GM21367 (cell line): ENCODE results near the gene ADGRL3.
"Not testable (repeated sequence)": the region's sequence is repeated elsewhere in the genome, so short reads cannot be mapped to it uniquely, and the experiment has no call there.

Experiments
- ATAC-seq: cut with Tn5 transposase; IDR thresholded peaks from one replicate; pipeline ENCODE4 v1.9.1; 2021; ENCODE audit not compliant: unreplicated experiment

ADGRL3 gene

DNA sequence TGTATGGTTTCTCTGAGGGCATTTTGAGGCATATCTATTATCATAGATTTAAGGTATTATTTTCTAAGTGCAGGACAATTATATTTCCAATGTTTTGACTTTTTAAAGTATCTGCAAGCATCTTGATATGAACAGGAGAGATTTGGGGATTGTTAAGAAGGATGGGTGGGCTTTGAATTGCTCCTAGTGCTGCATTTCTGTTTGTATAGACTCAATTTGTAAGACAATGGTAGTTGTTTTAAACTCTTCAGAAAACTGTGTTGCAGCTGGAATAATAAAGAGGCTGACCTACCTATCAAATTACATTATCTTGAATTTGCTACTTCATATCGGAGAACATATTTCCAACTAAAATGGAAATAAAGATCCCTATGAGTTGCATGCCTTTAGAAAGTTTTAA lies 570.3 kb downstream of the ADGRL3 start:
- ATAC-seq = no peak

DNA sequence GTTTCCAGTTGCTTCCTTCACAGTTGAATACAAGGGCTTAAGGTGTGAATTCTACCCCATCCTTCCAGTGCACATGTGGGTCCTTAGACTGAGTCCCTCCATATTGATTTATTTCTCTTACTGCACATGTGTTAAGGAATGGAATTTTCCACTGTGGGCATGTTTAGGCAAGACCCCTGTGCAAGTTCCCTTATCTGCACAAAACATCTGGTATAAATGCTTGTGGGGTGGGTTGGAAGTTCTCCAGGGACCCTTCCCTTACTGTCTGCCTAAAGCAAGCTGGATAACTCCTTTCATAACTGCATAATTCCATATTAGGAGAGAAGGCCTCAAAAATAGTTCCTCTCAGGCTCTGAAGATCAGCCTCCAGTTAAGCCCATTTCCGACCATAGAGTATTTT lies 570.9 kb downstream of the ADGRL3 start:
- no peak for ATAC-seq

DNA sequence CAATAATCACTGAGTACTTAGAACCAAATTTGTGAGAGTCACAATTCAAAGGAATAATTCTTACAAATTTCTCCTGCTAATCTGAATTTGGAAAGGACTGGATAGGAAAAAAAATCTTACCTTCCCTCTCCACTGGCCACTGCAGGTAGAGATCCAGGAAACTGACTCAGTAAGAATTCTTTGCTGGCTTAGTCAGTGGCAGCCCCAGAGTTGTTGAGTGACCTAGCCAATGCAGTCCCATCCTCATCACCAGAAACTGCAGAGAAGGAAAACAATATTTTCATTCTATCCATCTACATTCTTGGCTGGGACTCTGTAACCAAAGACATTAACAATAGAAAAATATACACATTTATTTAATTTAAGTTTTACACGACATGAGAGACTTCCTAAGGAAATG lies 572.0 kb downstream of the ADGRL3 start:
- no peak for ATAC-seq

DNA sequence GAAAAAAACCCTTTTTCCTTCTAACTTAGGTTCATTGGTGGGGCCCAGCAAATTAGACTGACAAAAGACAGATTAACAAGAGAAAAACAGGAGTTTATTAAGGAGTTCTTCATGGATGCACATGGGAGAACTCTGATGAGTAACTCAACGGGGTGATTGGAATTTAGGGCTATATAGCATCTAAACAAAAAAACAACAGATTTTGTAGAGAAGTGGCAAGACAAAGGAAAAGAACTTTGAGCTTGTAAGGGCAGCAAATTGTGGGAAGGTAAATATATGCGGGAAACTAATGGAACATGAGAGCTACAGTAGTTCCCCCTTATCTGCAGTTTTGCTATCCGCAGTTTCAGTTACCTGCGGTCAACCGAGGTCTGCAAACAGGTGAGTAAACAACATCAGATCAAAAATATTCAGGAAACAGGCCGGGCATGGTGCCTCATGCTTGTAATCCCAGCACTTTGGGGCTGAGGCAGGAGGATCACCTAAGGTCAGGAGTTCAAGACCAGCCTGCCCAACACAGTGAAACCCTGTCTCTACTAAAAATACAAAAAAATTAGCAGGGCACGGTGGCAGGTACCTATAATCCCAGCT lies 573.6 kb downstream of the ADGRL3 start:
- no peak for ATAC-seq

DNA sequence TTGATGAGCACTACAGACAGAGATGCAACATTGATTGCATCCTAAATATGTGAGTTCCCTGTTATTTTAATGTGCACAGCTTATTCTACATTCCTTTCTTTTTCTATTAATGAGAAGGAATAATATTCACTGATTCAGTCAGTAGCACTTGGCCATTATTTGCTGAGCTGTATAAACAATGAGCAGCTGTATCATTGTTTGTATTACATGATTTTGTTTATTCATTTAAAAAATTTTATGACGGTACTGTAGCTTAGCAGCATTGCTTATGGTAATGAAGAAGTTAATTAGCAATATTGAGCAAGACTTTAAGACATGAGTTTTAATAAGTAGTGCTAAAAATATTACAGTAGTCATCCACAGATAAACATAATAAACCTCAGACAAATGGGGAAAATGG lies 582.0 kb downstream of the ADGRL3 start:
- ATAC-seq = no peak

DNA sequence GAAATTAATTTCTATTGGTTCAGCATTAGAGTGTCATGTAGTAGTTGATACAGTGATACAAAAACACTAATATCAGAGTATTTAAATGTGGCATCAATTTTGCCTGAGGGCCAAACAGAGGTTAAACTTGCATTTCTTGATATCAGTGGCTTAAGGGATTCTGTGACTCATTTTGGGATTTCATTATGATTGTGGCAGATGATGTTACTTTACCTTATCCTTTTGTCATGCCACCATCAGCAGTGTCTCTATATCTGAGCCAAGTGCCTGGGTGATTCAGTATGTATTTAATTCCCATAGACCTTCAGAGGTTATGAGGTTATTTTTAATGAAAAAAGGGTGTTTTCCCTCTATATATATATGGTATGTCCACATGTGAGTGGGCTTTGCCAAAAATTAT lies 582.9 kb downstream of the ADGRL3 start:
- ATAC-seq = no peak

DNA sequence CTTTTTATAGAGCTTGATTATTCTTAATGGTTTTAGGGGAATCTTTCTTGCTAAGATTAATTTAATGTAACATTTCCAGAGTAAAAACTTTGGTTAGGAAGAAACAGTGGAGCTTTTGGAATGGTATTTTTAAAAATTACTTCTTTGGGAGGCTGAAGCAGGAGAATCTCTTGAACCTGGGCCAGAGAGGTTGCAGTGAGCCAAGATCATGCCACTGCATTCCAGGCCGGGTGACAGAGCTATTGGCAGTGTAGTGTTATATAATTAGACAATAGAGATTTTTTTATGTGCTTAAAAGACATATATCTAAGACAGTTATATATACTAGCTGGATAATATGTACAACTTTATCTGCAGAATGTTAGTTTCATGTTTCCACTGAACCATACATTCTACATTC lies 585.6 kb downstream of the ADGRL3 start:
- ATAC-seq = no peak

DNA sequence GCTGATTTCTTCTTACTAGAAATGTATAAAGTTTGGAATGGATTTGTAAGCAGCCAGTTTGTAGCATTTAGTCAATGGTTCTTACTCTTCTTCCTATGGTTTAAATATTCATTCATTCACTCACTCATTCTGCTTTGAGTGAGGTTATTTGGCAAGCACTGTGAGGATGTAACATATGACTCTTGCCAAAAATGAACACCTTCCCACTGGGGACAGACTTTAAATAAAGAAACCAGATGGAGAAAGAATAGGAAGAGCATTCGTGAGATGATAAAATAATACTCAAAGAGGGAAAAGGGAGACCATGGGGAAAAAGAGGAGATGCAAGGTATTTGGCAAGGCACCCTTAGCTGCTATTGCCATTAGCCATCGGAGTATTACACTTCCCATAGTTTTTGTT lies 586.1 kb downstream of the ADGRL3 start:
- ATAC-seq = no peak

DNA sequence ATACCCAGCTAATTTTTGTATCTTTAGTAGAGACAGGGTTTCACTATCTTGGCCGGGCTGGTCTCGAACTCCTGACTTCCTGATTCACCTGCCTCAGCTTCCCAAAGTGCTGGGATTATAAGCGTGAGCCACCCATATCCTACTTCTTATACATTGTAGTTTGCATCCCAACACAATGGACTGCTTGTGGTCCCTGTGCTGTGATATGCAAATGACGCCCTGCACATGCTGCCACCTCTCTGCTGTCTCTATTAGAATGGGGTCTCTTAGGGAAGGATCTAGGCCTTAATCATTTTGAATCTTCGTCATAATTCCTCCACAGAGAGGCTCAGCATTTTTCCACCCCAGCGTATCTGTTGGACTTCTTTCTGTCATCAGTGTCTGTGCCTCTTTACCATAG lies 595.9 kb downstream of the ADGRL3 start:
- ATAC-seq = no peak

DNA sequence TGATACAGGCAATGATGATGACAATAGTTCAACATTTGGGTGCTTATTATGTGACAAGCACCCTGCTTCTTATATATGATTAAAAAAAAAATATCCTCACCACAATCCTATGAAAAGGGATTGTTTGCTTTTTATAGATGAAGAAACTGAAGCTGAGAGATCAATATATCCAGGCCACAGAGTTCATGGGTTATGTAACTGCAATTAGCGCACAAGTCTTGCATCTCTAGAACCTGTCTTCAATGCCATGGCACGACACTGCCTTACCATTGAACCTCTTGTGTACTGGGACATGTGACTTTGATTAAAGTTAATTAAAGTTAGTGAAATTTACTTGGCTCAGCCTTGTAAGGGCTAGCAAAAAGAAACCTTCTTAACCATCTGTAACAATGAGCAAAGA lies 599.7 kb downstream of the ADGRL3 start:
- ATAC-seq = no peak

DNA sequence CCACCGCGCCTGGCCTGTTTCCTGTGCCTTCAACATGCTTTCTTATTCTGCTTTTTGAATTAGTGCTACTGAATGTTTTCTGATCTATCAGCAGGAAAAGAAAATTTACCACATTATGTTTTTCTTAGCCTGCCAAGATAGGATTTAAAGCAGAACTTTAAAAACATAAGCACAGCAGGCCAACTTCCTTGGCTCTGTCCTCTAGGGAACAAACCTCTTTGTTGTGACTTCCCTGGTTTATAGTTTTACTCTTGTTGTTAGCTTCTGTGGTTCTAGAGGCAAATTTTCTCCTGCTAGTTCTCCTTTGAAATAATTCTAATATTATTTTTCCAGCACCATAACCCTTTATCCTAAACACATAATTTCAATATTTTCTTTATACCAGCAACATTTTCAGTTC lies 605.1 kb downstream of the ADGRL3 start:
- no peak for ATAC-seq

DNA sequence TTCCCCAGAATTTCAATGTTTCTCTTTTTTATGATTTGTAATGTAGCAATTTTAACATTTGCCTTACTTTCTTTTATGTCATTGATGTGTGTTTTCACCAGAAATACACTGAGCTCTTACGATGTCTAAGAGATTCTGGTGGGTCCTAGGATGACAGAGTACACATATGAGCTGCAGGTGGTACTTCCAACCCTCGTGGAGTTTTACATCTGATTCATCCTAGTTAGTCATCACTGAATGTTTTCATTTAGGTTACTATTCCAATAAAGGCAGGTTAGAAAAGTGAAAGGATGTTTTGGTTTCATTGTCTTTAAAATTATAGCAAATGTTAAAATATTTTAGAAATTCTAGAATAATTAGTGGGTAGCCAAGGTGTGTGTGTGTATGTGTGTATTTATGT lies 605.9 kb downstream of the ADGRL3 start:
- ATAC-seq = no peak

DNA sequence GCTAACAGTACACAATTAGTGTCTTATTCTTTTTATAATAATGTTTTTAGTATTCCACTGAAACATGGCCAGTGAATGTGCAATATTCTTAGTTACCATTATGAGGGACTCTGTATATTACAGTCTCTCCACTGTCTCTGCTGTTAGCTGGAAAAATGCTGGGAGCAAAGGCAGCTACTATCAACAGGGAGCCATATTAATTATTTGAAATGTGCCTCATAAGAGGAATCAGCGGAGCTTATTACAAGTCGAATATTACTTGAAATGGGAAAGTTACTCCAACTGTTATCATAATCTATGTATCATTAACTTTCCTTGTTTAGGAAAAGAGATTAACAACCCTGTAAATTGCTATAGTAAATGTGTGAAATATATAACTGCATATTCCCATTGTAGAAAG lies 612.0 kb downstream of the ADGRL3 start:
- ATAC-seq = no peak

DNA sequence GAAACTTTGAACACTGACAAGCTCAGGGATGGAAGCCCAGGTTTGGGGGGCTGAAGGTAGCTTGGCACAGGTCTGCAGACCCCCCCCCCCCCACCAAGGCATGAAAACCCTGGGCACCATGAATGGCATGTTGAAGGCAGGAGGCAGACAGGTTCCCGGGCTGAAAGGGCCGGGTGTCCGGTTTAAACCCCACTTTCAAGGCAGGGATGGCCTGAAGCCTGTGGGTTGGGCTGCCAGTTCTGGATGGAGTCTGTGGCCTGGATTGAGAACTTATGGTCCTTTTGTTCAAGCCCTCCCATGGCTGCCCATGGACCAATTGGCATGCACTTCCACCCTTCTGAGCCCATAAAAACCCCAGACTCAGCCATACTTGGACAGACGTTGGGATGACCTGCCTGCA lies 616.9 kb downstream of the ADGRL3 start:
- ATAC-seq = no peak

DNA sequence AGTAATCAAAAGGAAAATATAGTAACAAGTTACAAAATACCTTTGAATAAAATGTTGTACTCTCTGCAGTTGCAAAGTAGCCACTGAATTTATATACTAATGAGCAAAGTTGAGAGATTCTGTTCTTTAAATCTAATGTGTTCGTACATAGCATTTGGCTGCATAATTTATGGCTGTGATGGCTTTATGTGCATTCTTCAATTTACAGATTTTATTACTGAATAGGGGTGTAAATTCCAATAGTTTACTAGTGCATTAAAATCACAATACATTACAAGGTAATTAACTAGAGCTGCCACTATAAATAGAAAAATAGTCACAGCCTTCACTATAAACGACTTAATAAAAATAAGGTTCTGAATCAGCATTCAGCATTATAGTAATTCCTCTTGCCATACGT lies 620.0 kb downstream of the ADGRL3 start:
- ATAC-seq = no peak

DNA sequence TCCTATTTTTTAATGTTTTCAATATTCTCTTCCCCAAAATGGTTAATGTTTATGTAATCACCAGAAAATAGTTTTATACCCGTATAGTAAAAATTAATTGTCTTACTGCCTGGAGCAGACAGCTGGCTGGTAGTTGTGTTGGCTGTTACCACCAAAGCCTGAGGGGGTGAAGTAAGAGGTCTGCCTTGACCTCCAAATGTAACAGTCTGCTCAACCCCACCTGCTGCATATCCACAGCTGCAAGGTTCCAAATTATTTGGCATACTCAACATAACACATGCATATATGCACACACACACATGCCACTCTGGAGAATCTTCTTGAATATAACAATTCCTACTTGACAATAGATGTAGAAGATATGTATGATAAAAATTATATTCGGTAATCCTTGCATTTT lies 624.3 kb downstream of the ADGRL3 start:
- ATAC-seq = no peak

DNA sequence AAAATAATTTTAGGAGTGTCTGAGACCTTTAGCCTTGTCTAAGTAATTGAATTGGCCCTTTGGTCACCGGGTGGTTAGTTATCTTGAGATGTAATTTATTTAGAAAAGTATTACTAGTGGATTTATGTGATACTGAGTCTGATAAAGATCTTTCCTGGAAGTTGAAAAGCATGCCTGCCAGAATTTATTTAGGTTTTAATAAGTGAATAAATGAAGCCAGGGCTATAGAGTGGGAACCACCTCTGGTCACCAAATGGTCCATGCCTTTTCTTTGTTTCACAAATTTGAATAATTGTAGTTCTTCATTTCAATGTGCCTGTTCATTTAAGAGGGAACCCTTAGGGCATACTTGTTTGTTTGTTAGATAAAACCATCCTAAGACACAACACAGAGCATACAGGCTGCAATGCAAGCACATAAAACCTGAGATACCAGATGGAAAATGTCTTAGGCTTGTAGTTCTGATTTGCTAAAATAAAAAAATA lies 627.8 kb downstream of the ADGRL3 start:
- no peak for ATAC-seq

DNA sequence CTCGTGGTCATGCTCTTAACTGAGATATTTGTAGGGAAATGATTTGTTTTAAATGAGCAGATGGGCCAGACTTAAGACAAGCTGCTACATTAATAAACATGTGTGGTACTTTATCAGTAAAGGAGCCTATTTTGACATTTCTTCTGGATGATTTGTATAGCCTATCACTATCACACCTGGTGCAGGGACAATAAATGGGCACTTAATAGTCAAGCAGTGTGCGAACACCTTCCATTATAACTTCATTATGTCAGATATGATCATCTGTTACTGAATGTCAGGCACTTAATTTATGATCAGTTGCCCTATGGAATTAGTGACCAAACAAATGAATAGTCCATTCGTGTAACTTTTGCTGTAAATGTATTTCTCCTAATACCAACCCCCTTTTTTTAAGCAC lies 628.8 kb downstream of the ADGRL3 start:
- no peak for ATAC-seq

DNA sequence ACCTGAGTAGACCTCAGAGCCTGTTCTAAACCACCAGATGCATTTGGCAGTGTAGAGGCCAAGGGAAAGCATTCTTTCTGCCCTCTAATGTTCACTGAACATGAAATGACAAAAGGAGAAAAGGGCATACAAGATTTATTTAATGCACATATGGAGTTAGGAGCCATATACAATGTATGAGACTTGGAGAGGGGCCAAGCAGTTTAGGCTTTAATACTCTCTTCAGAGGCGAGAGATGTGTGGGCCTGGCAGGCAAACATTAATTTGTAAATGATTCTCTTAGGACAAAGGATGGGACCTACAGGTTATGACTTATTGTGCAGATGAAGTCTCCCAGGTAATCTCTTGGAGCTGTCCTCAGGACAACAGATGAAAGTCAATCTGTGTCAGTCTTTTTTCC lies 631.9 kb downstream of the ADGRL3 start:
- ATAC-seq = no peak

DNA sequence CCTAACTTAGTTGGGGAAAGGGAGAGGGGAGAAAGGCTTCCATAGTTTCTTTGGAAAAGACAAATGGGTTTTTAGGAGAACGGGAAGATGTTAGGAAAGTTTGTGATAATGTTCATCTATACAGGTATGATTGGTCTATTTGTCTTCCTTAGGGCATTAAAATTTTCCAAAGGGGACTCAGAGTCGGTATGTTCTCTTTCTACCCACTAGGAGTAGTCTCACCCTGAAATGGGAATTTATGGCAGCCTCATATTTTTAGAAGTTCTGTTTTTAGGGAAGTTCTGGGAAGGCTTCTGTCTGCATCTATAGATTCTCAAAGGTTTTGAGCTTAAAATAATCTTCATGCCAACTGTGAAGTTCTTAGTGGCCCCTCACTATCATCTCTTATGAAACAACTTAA lies 637.3 kb downstream of the ADGRL3 start:
- no peak for ATAC-seq

DNA sequence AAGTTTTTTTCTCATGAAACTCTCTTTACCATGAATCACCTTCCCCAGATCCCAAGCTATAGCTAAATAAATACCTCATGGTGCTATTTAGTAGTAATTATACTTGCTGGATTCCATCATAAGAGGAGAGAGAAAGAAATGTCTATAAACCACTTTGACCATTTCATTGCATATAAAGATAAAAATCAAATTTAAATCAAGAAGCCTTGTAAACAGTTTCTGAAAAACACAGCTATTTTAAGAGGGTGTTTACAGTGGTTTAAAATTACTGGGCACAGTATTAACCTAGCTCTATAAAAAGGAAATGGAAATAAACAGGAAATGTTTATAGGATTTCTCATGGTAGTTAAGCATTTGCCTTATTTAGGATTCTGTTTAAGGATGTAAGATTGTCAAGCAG lies 637.9 kb downstream of the ADGRL3 start:
- ATAC-seq = no peak

DNA sequence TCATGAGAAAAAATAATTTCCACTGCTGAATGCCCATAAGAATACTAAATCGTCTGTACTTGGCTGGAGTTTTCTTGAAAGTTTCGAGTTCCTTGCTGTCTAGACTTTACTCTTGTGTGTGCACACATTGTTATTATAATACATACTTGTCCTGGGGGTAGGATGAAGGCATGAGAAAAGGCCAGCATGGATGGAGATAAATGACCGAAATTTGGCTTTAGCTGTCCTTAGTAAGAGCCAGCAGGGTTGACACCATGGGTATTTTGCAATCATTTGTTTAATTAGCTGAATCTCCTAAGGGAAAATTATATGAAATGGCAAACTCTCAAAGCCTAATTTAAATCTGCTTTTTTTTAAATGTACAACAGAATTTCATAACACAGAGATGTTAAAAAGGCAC lies 641.6 kb downstream of the ADGRL3 start:
- ATAC-seq = no peak

DNA sequence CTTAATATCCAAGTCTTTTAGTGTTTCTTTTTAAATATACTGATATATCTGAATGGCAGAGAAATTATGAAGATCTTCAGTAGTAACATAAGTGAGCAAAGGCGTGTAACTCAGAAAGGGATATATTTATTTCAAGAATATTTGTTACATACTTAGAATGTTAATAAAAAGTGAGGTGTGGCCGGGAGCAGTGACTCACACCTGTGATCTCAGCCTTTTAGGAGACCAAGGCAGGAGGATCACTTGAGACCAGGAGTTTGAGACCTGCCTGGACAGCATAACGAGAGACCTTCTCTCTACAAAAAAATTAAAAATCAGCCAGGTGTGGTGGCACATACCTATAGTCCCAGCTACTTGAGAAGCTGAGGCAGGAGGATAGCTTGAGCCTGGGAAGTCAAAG lies 651.0 kb downstream of the ADGRL3 start:
- no peak for ATAC-seq

DNA sequence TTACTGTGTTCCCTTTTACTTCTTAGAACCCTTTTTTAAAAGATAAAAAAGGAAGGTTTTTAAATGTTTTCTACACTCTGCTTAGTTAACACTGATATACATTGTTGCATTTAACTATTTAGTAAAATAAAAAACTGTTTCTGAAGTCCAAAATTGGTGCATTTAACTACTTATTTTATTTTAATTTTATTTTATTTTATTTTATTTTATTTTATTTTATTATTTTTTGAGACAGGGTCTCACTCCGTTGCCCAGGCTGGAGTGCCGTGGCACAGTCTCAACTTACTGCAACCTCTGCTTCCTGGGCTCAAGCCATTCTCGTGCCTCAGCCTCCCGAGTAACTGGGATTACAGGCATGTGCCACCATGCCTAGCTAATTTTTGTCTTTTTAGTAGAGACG lies 652.0 kb downstream of the ADGRL3 start:
- not testable (repeated sequence) for ATAC-seq
